Colonic mucosa (tissue), 4 donors: ENCODE measurements around the gene SERPINB7. TPM values are rescaled to one million over a fixed set of nuclear protein-coding genes. Genes with fewer than 3 reads are reported as not detected.
A peak's percentile ranks its signal among the peaks of the same experiment; 100 is the strongest.

Experiments
- DNase-seq: peaks from one replicate; pipeline ENCODE4 v3.0.0-alpha.2; 2020
- H3K27ac ChIP-seq: fragments of 200-600 bp; one replicate; pipeline ENCODE4 v1.8.0; 2021
- H3K27me3 ChIP-seq: fragments of 200-600 bp; one replicate; pipeline ENCODE4 v1.8.0; 2021
- H3K36me3 ChIP-seq: fragments of 200-600 bp; one replicate; pipeline ENCODE4 v1.8.0; 2021
- H3K4me1 ChIP-seq: fragments of 200-600 bp; one replicate; pipeline ENCODE4 v1.8.0; 2021; ENCODE audit warnings: mild to moderate bottlenecking
- H3K4me3 ChIP-seq: fragments of 200-600 bp; one replicate; pipeline ENCODE4 v1.8.0; 2021
- H3K9ac ChIP-seq, 2 donors: one replicate each; pipeline ENCODE4 v1.7.0; 2013; ENCODE audit warnings: control low read depth in 2 of 2, low read depth in 2 of 2, low read length in 2 of 2
- H3K9me3 ChIP-seq: fragments of 200-600 bp; one replicate; pipeline ENCODE4 v1.8.0; 2021
- CTCF ChIP-seq: fragments of 200-600 bp; IDR thresholded peaks from one replicate; pipeline ENCODE4 v1.8.0; 2022; ENCODE audit warnings: antibody characterized with exemption, mild to moderate bottlenecking
- intact Hi-C: fragments of 100-400 bp; cut with DNase I; formaldehyde crosslinking; loops from one replicate; pipeline ENCODE4 v1.14.1; 2022
- total RNA-seq, 2 donors: library from RNA; stranded (reverse); fragmentation: NEBNext Ultra II Directional in 1 of 2; extraction: Animal tissue kit (Norgen Biotek cat#: 25700) in 1 of 2; gene quantifications; one replicate each; pipeline ENCODE4 v1.2.1, GENCODE V29; 2021
- donor health status: healthy.
- donor health status: DM: no; HTN: no; CAD: no.
- donor health status: DM: no; HTN: no; CAD: no.

The SERPINB7 gene
- total RNA-seq, 2 donors from 2014 or later, result not detected

- no peaks in the 10 kb centered on the region for H3K27me3 ChIP-seq
- intact Hi-C loops, result no loop called here
Observed at GRCh38 chr18:63843008-63843407, 67.8 kb downstream of the SERPINB7 start.

DNA sequence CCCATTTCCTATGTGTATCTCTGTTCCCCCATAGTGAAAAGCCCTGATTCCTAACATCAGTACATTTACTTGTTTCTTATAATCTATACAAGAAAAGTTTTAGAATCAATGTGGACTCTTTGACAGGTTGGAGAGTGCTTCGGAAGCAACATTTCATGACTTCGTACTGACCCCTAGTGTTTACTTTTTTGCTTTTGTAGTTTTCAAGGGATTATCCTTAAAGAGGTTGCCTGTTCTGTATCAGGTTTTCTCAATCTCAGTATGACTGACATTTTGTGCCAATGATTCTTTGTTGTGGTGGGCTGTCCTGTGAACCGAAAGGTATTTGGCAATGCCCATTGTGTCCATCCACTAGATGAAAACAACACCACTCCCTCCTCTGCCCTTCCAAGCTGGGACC lies 69.0 kb downstream of the SERPINB7 start:
- Histone ChIP-seq H3K36me3 (no peaks in the 10 kb centered on the region), H3K27me3 (no peaks in the 10 kb centered on the region), H3K9me3 (no peaks in the 10 kb centered on the region), H3K4me3 (no peak overlapping the region), H3K9ac (no peak overlapping the region), H3K4me1 (no peaks in the 10 kb centered on the region), H3K27ac (no peak overlapping the region)
- no peak for DNase-seq
- intact Hi-C loops, result no loop called here
- no peak for TF ChIP-seq CTCF

More at GRCh38 chr18:63843008-63843407, 67.8 kb downstream of the SERPINB7 start:
- Histone ChIP-seq H3K4me1 (no peaks in the 10 kb centered on the region), H3K4me3 (no peak overlapping the region), H3K27ac (no peak overlapping the region), H3K36me3 (no peaks in the 10 kb centered on the region), H3K9me3 (no peaks in the 10 kb centered on the region), H3K9ac (no peak overlapping the region)
- TF ChIP-seq CTCF, result no peak
- DNase-seq, result no peak

- no peaks in the 10 kb centered on the region for H3K9me3 ChIP-seq
- intact Hi-C loops, result loop anchor here (5.0 kb wide), 1 partner anchor 331 kb away; no protein-coding TSS in a partner anchor
- no peaks in the 10 kb centered on the region for H3K36me3 ChIP-seq
- no peaks in the 10 kb centered on the region for H3K27me3 ChIP-seq
- no peak overlapping the region for H3K4me3 ChIP-seq
- TF ChIP-seq CTCF, result peak; percentile 22
- no peak for DNase-seq
- H3K27ac ChIP-seq, result no peak overlapping the region
- H3K4me1 ChIP-seq, result no peaks in the 10 kb centered on the region
- H3K9ac ChIP-seq, result no peak overlapping the region
Observed at GRCh38 chr18:63848159-63848558, 72.9 kb downstream of the SERPINB7 start.

GRCh38 chr18:63850020-63850419 lies 74.8 kb downstream of the SERPINB7 start:
- Histone ChIP-seq H3K36me3 (no peaks in the 10 kb centered on the region), H3K4me3 (no peak overlapping the region), H3K27ac (no peak overlapping the region), H3K9ac (no peak overlapping the region), H3K4me1 (no peaks in the 10 kb centered on the region), H3K27me3 (no peaks in the 10 kb centered on the region), H3K9me3 (no peaks in the 10 kb centered on the region)
- no peak for DNase-seq
- intact Hi-C loops, result no loop called here
- no peak for TF ChIP-seq CTCF

DNA sequence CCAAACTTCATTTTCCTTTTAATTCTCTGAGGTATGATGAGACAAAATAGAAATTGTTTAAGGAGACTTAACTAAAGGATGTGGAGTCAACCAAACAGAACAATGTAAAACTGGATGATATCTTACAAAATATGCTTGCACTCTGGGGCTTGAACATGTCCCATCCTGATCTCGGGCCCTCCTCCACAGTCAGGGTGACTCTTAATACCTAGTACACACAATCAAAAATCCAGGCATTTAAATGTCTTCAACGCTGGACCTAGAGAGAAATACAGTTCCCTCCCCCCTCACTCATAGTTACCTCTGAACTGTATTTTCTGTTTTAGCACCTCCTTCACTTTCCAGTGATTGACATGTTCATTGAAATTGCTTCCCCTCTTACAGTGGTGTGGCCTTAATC lies 75.4 kb downstream of the SERPINB7 start:
- Histone ChIP-seq H3K9ac (no peak overlapping the region), H3K27me3 (no peaks in the 10 kb centered on the region), H3K9me3 (no peaks in the 10 kb centered on the region), H3K4me1 (no peaks in the 10 kb centered on the region), H3K36me3 (no peaks in the 10 kb centered on the region), H3K27ac (no peak overlapping the region), H3K4me3 (no peak overlapping the region)
- DNase-seq, result no peak
- intact Hi-C loops, result no loop called here
- TF ChIP-seq CTCF, result no peak

Other genes with a start within 250 kb of the SERPINB7 start
- gene SERPINB12, start 233.0 kb upstream of the SERPINB7 start, total RNA-seq, result not detected
- gene SERPINB13, start 188.1 kb upstream of the SERPINB7 start, total RNA-seq, result not detected
- gene SERPINB4, start 131.2 kb upstream of the SERPINB7 start, total RNA-seq, result not detected
- not detected for gene SERPINB3, start 113.5 kb upstream of the SERPINB7 start, total RNA-seq
- gene SERPINB11, start 72.5 kb upstream of the SERPINB7 start, total RNA-seq, result not detected
- gene SERPINB2, start 112.3 kb downstream of the SERPINB7 start, total RNA-seq, result under 1 TPM in 1 of 2 donors, not detected in 1; 0.29 TPM
- not detected for gene SERPINB10, start 132.5 kb downstream of the SERPINB7 start, total RNA-seq
- 1 to 10 TPM in 1 of 2 donors, under 1 TPM in 1; 0.11 to 2.3 TPM for gene HMSD, start 173.9 kb downstream of the SERPINB7 start, total RNA-seq
- gene SERPINB8, start 194.7 kb downstream of the SERPINB7 start, total RNA-seq, result 10 to 100 TPM in 1 of 2 donors, 1 to 10 TPM in 1; 9.2 to 20.1 TPM